Neural cell (in vitro differentiated cells): ENCODE data around the gene TRIM2.

ENCODE experiments used
- EP300 ChIP-seq: fragments of 450-650 bp; conservative IDR thresholded peaks from 2 replicates; pipeline ENCODE4 v1.6.1; 2014; ENCODE audit warnings: antibody characterized with exemption, mild to moderate bottlenecking, moderate library complexity; ENCODE audit not compliant: poor library complexity, severe bottlenecking
- EZH2 ChIP-seq: fragments of 200-600, 300-800 bp; shearing (Covaris generic), sonication (generic); IDR thresholded peaks from 2 replicates; pipeline ENCODE4 v1.6.1; 2014; ENCODE audit warnings: antibody characterized with exemption, low read length, borderline replicate concordance, mild to moderate bottlenecking; ENCODE audit not compliant: insufficient read depth, poor library complexity, severe bottlenecking
- MXI1 ChIP-seq: fragments of 450-650 bp; conservative IDR thresholded peaks from 2 replicates; pipeline ENCODE4 v1.6.1; 2014; ENCODE audit warnings: antibody characterized with exemption, mild to moderate bottlenecking; ENCODE audit not compliant: poor library complexity, severe bottlenecking
- POLR2AphosphoS5 ChIP-seq: IDR thresholded peaks from 2 replicates; pipeline ENCODE4 v1.6.1; 2012
- RAD21 ChIP-seq: fragments of 450-650 bp; conservative IDR thresholded peaks from 2 replicates; pipeline ENCODE4 v1.6.1; 2014; ENCODE audit warnings: antibody characterized with exemption, mild to moderate bottlenecking, moderate library complexity
- REST ChIP-seq: IDR thresholded peaks from 2 replicates; pipeline ENCODE4 v1.6.1; 2012; ENCODE audit warnings: borderline replicate concordance
- TF ChIP-seq, protein P1 (sequence below): fragments of 450-650 bp; IDR thresholded peaks from 2 replicates; pipeline ENCODE4 v1.5.1; 2014; ENCODE audit warnings: antibody characterized with exemption, mild to moderate bottlenecking, moderate library complexity; ENCODE audit not compliant: poor library complexity, severe bottlenecking

- TF ChIP-seq, protein P1, sequence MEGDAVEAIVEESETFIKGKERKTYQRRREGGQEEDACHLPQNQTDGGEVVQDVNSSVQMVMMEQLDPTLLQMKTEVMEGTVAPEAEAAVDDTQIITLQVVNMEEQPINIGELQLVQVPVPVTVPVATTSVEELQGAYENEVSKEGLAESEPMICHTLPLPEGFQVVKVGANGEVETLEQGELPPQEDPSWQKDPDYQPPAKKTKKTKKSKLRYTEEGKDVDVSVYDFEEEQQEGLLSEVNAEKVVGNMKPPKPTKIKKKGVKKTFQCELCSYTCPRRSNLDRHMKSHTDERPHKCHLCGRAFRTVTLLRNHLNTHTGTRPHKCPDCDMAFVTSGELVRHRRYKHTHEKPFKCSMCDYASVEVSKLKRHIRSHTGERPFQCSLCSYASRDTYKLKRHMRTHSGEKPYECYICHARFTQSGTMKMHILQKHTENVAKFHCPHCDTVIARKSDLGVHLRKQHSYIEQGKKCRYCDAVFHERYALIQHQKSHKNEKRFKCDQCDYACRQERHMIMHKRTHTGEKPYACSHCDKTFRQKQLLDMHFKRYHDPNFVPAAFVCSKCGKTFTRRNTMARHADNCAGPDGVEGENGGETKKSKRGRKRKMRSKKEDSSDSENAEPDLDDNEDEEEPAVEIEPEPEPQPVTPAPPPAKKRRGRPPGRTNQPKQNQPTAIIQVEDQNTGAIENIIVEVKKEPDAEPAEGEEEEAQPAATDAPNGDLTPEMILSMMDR: no peak
- TF ChIP-seq POLR2AphosphoS5: no peak
- no peak for TF ChIP-seq REST
- TF ChIP-seq MXI1: no peak
- TF ChIP-seq RAD21: no peak
- TF ChIP-seq EP300: no peak
- TF ChIP-seq EZH2: no peak
Measured at GRCh38 chr4:153160821-153161220, 43.4 kb upstream of the TRIM2 start.
